Stimulated activated CD8-positive, alpha-beta memory T cell treated with anti-CD3 and anti-CD28 coated beads, Interleukin-7, amount 100 ng/mL, for 48 hours (primary cell): ENCODE results near the gene CENATAC.
"Not testable (repeated sequence)": the region's sequence is repeated elsewhere in the genome, so short reads cannot be mapped to it uniquely, and the experiment has no call there.

Source experiments
- DNase-seq, 2 donors: peaks; one replicate each; pipeline ENCODE4 v3.0.0-alpha.2; 2020; ENCODE audit warnings: low read depth in 1 of 2; ENCODE audit errors: extremely low read depth in 1 of 2

CENATAC gene

DNA sequence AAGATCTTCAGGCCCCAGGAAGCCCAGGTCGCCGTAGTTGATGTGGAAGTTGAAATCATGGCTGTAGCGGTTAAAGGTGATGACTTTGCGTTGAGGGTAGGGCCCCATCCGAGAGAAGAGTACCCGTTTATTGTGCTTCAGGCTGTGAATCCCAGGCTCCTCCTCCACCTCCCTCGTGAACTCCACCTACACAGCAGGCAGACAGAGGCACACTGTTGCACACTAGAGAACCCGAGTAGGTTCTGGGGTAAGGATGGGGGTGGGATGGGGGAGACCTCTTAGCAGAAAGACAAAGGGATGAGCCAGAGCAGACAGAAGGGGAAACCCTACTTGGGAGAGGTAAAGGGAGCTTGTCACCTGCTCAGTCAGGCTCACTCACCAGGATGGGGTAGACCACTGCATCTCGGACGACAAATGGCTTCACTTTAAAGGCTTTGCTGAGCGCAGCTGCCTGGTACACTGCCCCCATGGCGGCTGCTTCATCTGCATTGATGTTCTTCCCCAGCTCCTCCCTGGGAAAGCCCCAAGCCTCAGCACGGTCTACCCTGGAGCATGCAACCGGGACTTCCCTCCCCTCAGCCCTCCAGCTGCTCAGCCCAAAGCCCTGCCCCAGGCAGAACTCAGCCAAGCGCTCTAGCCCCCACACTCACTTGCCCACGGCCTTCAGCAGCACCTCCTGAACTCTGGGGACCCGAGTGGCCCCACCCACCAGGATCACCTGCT lies 53.7 kb downstream of the CENATAC start:
- DNase-seq = no peak

DNA sequence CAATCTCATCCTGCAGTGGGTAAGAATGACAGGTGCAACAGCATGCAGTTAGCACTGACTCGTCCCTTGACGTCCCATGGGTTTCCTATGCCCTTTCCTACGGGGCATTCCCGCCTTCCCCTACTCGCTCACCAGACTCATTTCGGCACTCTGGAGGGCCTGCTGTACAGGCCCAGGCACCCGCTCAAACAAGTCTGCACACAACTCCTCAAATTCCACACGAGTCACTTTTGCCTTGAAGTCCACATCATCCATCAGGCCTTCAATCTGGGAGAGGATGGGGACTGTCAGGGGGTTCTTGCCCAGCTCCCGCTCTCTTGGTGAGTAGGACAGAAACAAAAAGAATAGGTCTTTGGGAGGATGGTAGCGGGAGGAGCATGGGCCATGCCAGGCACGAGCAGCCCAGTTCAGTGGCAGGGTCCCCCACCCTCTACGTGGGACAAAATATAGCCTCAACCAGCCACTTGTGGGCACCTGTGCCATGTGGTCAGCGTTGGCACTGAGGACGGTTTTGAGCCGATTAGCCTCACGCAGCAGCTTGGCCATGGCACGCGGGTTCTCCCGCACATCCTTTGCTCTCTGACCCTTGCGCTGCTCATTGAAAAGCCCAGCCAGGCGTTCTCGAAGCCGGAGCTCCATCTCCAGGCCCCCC lies 54.4 kb downstream of the CENATAC start:
- DNase-seq = no peak

DNA sequence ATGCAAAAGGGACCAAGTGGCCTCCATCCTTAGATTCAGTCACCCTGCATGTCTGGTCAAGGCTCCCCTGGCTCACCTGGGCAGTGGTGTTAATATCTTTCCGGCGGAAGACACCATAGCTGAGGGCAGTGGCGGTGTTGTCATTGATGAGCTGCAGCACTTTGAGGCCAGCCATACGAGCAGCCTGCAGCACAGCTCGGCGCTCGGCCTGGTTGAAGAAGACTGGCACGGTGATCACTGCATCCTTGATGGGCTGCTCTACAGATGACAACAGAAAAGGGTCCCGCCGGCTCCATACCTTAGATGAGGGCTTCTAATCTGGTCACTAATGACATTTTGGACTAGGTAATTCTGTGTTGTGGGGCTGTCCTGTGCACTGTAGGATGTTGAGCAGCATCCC lies 56.5 kb downstream of the CENATAC start:
- no peak for DNase-seq

DNA sequence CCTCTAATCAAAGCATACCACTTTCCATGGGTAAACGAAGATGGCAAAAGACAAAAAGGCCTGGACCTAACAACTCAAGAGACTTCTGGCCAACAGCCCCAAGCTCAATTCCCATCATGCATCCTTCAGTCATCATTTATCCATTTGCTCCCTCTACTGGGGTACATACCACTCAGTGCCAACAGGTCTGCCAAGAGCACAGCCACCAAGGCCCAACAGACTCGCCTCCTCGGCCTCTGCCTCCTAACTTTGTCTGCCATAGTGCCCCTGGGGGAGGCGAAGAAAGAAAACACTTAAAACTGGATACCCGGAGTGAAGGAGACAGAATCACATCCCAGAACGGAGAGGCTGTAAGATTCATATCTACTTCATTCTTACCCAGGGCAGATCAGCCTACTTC lies 58.0 kb downstream of the CENATAC start:
- no peak for DNase-seq

DNA sequence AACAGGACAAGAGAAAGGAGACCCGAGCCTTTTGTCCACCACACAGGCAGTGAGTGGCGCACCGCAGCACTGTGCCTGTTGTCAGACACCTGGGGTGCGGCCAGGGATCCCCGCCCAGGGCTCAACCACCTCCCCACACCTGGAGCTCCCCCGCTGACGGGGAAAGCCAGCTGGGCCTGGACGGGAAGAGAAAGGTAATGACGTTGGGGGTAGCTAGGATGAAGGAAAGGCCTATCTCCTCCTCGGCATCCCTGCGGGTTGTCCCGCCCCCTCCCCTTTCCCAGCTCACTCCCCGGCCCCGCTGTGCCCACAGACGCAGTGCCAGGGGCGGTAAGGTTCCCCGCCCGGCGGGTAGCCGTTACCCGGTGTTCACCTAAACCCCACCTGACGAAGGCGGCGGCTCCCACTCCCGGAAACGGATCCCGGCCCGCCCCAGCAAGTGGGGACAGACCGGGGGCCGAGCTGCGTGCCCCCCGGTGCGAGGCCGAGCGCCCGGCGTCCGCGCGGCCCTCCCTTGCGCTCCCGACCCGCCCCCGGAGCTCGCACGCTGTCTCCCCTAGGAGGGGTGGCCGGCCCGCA lies 58.6 kb downstream of the CENATAC start:
- DNase-seq = no peak

DNA sequence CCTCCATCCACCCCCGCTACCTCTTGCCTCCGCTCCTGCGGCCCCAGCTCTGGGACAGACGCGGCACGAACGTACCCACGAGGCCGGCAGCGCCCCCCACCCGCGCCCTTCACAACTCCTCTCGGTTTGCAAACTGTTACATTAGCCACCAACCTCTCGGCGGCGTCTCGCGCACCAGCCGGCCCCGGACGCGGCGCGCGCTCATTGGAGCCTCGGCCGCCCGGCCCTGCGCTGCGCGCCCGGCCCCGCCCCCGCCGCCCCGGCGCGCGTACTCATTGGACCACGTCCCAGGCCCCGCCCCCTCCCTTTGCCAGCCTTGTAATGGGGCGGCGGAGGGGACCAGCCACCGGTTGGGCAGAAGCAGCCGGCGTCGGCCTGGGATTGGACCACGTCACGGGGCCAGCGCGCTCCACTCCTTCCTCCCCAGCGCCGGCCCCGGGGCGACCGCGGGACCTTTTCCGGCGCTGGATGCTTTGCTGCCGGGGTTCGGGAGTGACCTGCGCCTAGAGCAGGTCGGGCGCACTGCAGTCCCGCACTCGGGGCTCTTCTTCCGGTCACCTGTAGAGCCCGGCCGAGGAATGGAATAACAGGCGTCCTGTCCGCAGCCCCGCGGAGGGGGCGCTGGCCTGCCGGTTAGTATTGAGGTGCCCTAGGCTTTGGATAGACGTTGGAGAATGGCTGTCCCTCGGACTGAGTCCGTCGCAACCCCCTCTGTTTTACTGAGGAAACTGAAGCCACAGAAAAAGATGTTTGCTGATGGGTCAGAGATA lies 59.2 kb downstream of the CENATAC start, which contains the start of gene HYOU1:
TSS of gene HYOU1 (minus strand) at position 206 of the 770 bp plus-strand sequence. CDS start 1,045 bp downstream, outside the sequence.
- DNase-seq = peak; percentile 96 to 97

DNA sequence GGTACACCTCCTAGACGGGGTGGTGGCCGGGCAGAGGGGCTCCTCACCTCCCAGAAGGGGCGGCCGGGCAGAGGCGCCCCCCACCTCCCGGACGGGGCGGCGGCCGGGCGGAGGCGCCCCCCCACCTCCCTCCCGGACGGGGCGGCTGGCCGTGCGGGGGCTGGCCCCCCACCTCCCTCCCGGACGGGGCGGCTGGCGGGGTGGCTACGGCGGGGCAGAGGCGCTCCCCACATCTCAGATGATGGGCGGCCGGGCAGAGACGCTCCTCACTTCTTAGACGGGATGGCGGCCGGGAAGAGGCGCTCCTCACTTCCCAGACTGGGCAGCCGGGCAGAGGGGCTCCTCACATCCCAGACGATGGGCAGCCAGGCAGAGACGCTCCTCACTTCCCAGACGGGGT lies 61.2 kb downstream of the CENATAC start:
- not testable (repeated sequence) for DNase-seq

DNA sequence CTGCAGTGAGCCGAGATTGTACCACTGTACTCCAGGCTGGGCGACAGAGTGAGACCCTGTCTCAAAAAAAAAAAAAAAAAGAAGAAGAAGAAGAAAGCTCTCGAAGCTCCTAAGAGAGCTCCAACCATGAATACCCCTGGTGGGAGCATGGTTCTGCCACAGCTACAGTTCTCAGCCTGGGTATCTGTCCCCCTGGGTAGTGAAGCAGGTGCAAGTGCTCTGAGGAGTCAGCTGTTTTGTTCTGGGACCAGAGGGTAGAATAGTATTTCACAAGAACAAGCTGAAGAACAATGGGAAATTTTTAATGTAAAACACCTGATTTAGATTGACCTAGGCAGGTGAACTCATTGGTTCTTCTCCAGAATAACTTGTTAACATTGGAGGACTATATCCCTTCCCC lies 63.3 kb downstream of the CENATAC start:
- DNase-seq = no peak

DNA sequence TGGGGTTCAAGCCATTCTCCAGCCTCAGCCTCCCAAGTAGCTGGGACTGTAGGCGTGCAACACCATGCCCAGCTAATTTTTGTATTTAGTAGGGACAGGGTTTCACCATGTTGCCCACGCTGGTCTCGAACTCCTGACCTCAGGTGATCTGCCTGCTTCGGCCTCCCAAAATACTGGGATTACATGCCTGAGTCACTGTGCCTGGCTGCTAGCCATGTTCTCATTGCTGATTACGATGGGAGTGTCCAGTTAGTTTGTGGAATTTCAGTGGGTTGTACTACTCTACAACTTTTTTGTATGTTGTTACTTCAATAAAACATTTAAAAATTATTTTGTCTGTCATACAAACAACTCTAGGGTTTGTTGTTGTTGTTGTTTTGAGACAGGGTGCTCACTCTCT lies 64.8 kb downstream of the CENATAC start:
- DNase-seq = no peak

DNA sequence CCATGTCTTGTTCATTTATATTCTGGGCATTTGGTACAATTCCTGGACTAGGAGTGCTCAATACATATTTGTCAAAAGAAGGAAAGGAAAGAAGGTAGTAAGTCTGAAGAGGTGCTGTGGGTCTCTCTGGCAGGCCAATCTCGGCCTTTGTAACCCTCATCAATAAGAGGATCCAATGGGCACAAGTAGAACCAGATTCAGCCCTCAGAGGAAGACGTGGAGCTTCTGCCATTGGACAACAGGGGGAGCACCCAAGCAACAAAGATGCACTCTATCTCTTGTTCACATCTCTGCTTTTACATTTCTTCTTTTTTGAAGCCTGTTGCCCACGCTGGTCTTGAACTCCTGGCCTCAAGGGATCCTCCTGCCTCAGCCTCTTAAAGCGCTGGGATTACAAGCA lies 67.4 kb downstream of the CENATAC start:
- peak in 1 of 2 donors; percentile 18 for DNase-seq
